HepG2 (cell line): ENCODE data around the gene STK32C. TPM values are rescaled to one million over a fixed set of nuclear protein-coding genes. Genes with fewer than 3 reads are reported as not detected.

ENCODE experiments used
- FOXJ3 ChIP-seq: sonication (generic); formaldehyde crosslinking; IDR thresholded peaks from 2 replicates; pipeline ENCODE4 v1.4.0; 2020; ENCODE audit warnings: missing genetic modification reagents, mild to moderate bottlenecking, borderline replicate concordance
- HNRNPLL ChIP-seq: fragments of 200-400 bp; formaldehyde crosslinking; IDR thresholded peaks from 2 replicates; pipeline ENCODE4 v1.6.1; 2017; ENCODE audit warnings: mild to moderate bottlenecking, low read depth, low read length; ENCODE audit not compliant: poor library complexity, severe bottlenecking
- MEIS1 ChIP-seq: sonication (generic); formaldehyde crosslinking; IDR thresholded peaks from 2 replicates; pipeline ENCODE4 v1.9.0; 2021; ENCODE audit warnings: mild to moderate bottlenecking, missing genetic modification reagents, moderate library complexity, borderline replicate concordance
- MIER3 ChIP-seq: IDR thresholded peaks from 2 replicates; pipeline ENCODE4 v1.6.1; 2016; ENCODE audit warnings: missing compliant biosample characterization, borderline replicate concordance
- MTF1 ChIP-seq: sonication (generic); formaldehyde crosslinking; IDR thresholded peaks from 2 replicates; pipeline ENCODE4 v1.5.0; 2020; ENCODE audit warnings: missing genetic modification reagents
- RFX3 ChIP-seq: IDR thresholded peaks from 2 replicates; pipeline ENCODE4 v1.6.1; 2016; ENCODE audit warnings: missing biosample characterization, missing genetic modification reagents
- SAP130 ChIP-seq: IDR thresholded peaks from 2 replicates; pipeline ENCODE4 v1.6.1; 2016; ENCODE audit warnings: low read depth
- ZMYM4 ChIP-seq: sonication (generic); formaldehyde crosslinking; IDR thresholded peaks from 2 replicates; pipeline ENCODE4 v1.8.1; 2023; ENCODE audit warnings: mild to moderate bottlenecking, missing genetic modification reagents
- ZNF441 ChIP-seq: sonication (generic); formaldehyde crosslinking; IDR thresholded peaks from 2 replicates; pipeline ENCODE4 v1.7.0; 2021; ENCODE audit warnings: missing genetic modification reagents, borderline replicate concordance
- ZNF543 ChIP-seq: sonication (generic); formaldehyde crosslinking; IDR thresholded peaks from 2 replicates; pipeline ENCODE4 v1.4.0; 2020; ENCODE audit warnings: mild to moderate bottlenecking, missing genetic modification reagents
- ZNF547 ChIP-seq: sonication (generic); formaldehyde crosslinking; IDR thresholded peaks from 2 replicates; pipeline ENCODE4 v1.5.1; 2020; ENCODE audit warnings: mild to moderate bottlenecking, missing genetic modification reagents
- ZNF747 ChIP-seq: sonication (generic); formaldehyde crosslinking; IDR thresholded peaks from 2 replicates; pipeline ENCODE4 v1.8.1; 2023; ENCODE audit warnings: missing genetic modification reagents, mild to moderate bottlenecking, borderline replicate concordance
- ZSCAN22 ChIP-seq: sonication (generic); formaldehyde crosslinking; IDR thresholded peaks from 2 replicates; pipeline ENCODE4 v1.4.0; 2020; ENCODE audit warnings: mild to moderate bottlenecking, missing genetic modification reagents
- polyA plus RNA-seq, 8 experiments: library from polyadenylated mRNA; depleted of rRNA in 3 of 8; stranded (reverse) in 7 of 8; unstranded in 1 of 8; fragments of >200 nt; fragmentation: Illumina TruSeq in 4 of 8; extraction: Trizol in 4 of 8; gene quantifications; 2 replicates each; pipeline versions ENCODE4 v1.2.1 to v1.2.3, GENCODE V29; 2011 to 2016; ENCODE audit warnings: low read depth in 4 of 8, missing spikeins in 1 of 8, mixed read lengths in 1 of 8; ENCODE audit not compliant: insufficient read depth in 1 of 8
- total RNA-seq, 5 experiments: library from RNA; depleted of rRNA; stranded (reverse); fragments of >200 nt; fragmentation: Illumina TruSeq; extraction: Trizol; gene quantifications; 2 replicates each; pipeline ENCODE4 v1.2.3, GENCODE V29; 2016; ENCODE audit warnings: low read depth in 1 of 5
- TF ChIP-seq, protein P1 (sequence below): sonication (generic); formaldehyde crosslinking; IDR thresholded peaks from 2 replicates; pipeline ENCODE4 v1.4.0; 2020; ENCODE audit warnings: missing genetic modification reagents, mild to moderate bottlenecking, borderline replicate concordance
- TF ChIP-seq, protein P2 (sequence below): sonication (generic); formaldehyde crosslinking; IDR thresholded peaks from 2 replicates; pipeline ENCODE4 v1.4.0; 2020; ENCODE audit warnings: missing genetic modification reagents
- TF ChIP-seq, protein P3 (sequence below): sonication (generic); formaldehyde crosslinking; IDR thresholded peaks from 2 replicates; pipeline ENCODE4 v1.5.1; 2020; ENCODE audit warnings: missing genetic modification reagents, mild to moderate bottlenecking, borderline replicate concordance
- TF ChIP-seq, protein P4 (sequence below): sonication (generic); formaldehyde crosslinking; IDR thresholded peaks from 2 replicates; pipeline ENCODE4 v1.5.0; 2020; ENCODE audit warnings: mild to moderate bottlenecking, low read depth, missing genetic modification reagents, borderline replicate concordance
- TF ChIP-seq, protein P5 (sequence below): sonication (generic); formaldehyde crosslinking; IDR thresholded peaks from 2 replicates; pipeline ENCODE4 v1.4.0; 2020; ENCODE audit warnings: missing genetic modification reagents
- TF ChIP-seq, protein P6 (sequence below): sonication (generic); formaldehyde crosslinking; IDR thresholded peaks from 2 replicates; pipeline ENCODE4 v1.5.0; 2020; ENCODE audit warnings: mild to moderate bottlenecking, missing genetic modification reagents

The STK32C gene
- total and polyA plus RNA-seq, 2 of the 13 experiments (the other 11 are each of a cell fraction or from before 2014, with no cell fraction given): 10.9 to 19.4 TPM

DNA sequence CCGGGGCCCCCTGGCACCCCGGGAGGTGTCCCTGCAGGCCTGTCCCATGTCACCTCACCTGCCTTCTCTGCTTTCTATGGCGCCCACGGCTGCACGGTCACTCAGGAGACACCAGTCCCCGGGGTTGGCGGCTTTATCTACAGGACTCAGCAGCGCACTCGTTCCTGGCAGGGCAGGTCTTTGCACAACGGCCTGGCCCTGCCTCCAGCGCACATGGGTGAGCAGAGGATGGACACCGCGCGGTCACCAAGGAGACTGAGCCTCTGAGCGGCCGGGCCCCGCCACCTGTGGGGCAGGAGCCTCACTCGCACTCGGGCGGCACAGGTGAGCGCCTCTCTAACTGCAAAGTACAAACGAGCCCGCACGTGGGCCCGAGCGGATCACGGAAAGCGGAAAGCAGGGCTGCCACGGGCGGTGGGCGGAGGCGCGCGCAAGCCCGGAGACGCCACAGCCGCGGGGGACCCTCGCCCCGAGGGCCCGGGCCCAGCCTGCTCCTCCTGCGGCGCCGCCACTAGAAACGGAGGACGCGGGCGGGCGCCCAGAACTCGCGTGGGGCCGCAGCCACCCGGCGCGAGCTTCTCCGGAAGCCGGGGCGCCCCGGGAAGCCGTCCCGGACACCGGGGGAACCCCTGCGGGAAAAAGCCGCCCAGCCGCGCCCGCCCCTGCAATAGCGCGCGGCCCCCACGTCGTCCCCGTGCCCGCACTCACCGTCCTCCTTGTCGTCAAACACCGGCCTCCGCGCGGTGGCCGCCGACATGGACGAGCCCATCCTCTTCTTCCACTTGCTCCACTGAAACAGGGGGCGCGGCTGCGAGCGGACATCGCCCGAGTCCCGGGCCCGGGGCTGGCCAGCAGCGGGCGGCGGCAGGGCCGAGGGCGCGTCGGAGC is 642 bp downstream of the STK32C start (continued):
- TF ChIP-seq, protein P1, sequence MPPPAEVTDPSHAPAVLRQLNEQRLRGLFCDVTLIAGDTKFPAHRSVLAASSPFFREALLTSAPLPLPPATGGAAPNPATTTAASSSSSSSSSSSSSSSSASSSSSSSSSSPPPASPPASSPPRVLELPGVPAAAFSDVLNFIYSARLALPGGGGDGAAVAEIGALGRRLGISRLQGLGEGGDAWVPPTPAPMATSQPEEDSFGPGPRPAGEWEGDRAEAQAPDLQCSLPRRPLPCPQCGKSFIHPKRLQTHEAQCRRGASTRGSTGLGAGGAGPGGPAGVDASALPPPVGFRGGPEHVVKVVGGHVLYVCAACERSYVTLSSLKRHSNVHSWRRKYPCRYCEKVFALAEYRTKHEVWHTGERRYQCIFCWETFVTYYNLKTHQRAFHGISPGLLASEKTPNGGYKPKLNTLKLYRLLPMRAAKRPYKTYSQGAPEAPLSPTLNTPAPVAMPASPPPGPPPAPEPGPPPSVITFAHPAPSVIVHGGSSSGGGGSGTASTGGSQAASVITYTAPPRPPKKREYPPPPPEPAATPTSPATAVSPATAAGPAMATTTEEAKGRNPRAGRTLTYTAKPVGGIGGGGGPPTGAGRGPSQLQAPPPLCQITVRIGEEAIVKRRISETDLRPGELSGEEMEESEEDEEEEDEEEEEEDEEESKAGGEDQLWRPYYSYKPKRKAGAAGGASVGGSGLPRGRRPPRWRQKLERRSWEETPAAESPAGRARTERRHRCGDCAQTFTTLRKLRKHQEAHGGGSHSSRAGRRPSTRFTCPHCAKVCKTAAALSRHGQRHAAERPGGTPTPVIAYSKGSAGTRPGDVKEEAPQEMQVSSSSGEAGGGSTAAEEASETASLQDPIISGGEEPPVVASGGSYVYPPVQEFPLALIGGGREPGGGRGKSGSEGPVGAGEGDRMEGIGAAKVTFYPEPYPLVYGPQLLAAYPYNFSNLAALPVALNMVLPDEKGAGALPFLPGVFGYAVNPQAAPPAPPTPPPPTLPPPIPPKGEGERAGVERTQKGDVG (CRISPR knock-in tag): no peak
- TF ChIP-seq SAP130 (CRISPR knock-in tag) (peak; percentile 83), ZNF441 (CRISPR knock-in tag) (no peak), ZNF747 (CRISPR knock-in tag) (0 out of 2 replicates have a peak, but pooled peaks have one; percentile 34), RFX3 (CRISPR knock-in tag) (peak; percentile 62), FOXJ3 (CRISPR knock-in tag) (no peak), HNRNPLL (peak; percentile 51), ZNF543 (CRISPR knock-in tag) (no peak), MIER3 (CRISPR knock-in tag) (no peak), MTF1 (CRISPR knock-in tag) (no peak), ZNF547 (CRISPR knock-in tag) (no peak), ZSCAN22 (CRISPR knock-in tag) (no peak), MEIS1 (no peak), ZMYM4 (CRISPR knock-in tag) (no peak)
- TF ChIP-seq, protein P2, sequence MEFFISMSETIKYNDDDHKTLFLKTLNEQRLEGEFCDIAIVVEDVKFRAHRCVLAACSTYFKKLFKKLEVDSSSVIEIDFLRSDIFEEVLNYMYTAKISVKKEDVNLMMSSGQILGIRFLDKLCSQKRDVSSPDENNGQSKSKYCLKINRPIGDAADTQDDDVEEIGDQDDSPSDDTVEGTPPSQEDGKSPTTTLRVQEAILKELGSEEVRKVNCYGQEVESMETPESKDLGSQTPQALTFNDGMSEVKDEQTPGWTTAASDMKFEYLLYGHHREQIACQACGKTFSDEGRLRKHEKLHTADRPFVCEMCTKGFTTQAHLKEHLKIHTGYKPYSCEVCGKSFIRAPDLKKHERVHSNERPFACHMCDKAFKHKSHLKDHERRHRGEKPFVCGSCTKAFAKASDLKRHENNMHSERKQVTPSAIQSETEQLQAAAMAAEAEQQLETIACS: no peak
- TF ChIP-seq, protein P3, sequence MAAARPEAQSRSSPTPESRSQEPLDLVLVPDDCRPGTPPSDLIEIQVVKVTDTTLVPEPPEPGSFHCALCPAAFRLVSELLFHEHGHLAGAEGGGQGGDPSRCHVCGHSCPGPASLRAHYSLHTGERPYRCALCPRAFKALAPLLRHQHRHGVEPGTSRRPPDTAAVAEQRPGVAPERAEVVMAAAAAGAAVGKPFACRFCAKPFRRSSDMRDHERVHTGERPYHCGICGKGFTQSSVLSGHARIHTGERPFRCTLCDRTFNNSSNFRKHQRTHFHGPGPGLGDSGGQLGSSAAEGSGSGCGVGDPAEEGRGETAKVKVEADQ: no peak
- TF ChIP-seq, protein P4, sequence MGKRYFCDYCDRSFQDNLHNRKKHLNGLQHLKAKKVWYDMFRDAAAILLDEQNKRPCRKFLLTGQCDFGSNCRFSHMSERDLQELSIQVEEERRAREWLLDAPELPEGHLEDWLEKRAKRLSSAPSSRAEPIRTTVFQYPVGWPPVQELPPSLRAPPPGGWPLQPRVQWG: no peak
- TF ChIP-seq, protein P5, sequence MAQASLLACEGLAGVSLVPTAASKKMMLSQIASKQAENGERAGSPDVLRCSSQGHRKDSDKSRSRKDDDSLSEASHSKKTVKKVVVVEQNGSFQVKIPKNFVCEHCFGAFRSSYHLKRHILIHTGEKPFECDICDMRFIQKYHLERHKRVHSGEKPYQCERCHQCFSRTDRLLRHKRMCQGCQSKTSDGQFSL (CRISPR knock-in tag): no peak
- TF ChIP-seq, protein P6, sequence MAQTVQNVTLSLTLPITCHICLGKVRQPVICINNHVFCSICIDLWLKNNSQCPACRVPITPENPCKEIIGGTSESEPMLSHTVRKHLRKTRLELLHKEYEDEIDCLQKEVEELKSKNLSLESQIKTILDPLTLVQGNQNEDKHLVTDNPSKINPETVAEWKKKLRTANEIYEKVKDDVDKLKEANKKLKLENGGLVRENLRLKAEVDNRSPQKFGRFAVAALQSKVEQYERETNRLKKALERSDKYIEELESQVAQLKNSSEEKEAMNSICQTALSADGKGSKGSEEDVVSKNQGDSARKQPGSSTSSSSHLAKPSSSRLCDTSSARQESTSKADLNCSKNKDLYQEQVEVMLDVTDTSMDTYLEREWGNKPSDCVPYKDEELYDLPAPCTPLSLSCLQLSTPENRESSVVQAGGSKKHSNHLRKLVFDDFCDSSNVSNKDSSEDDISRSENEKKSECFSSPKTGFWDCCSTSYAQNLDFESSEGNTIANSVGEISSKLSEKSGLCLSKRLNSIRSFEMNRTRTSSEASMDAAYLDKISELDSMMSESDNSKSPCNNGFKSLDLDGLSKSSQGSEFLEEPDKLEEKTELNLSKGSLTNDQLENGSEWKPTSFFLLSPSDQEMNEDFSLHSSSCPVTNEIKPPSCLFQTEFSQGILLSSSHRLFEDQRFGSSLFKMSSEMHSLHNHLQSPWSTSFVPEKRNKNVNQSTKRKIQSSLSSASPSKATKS (CRISPR knock-in tag): no peak
